CD4-positive, alpha-beta memory T cell (primary cell): ENCODE data around the gene ARHGEF11. TPM values are rescaled to one million over a fixed set of nuclear protein-coding genes. Genes with fewer than 3 reads are reported as not detected.

Experiments used
- CTCF ChIA-PET: fragments of 350-600 bp; sonication (Branson Sonifier 250); formaldehyde crosslinking; loops from one replicate; lab custom pipeline; 2021; ENCODE audit warnings: inconsistent platforms; ENCODE audit not compliant: partially characterized antibody; lab: Charles Lee
- POLR2A ChIA-PET: fragments of 350-600 bp; sonication (Branson Sonifier 250); formaldehyde crosslinking; loops from one replicate; lab custom pipeline; 2021; ENCODE audit not compliant: partially characterized antibody; lab: Charles Lee
- DNase-seq, 5 donors: peaks; one replicate each; pipeline versions ENCODE4 v3.0.0 to v3.0.0-alpha.2; 2020 to 2022; ENCODE audit warnings: mixed read lengths in 1 of 5
- H3K27ac ChIP-seq: one replicate; pipeline ENCODE4 v1.7.0; 2013; ENCODE audit warnings: low read depth, low read length
- H3K27me3 ChIP-seq: 2 replicates; pipeline ENCODE4 v1.7.0; 2013; ENCODE audit warnings: mild to moderate bottlenecking, low read length, moderate library complexity; ENCODE audit not compliant: insufficient read depth
- H3K36me3 ChIP-seq: 2 replicates; pipeline ENCODE4 v1.7.0; 2013; ENCODE audit warnings: mild to moderate bottlenecking, low read length, moderate library complexity; ENCODE audit not compliant: insufficient read depth
- H3K4me1 ChIP-seq: 2 replicates; pipeline ENCODE4 v1.7.0; 2013; ENCODE audit warnings: mild to moderate bottlenecking, low read length, moderate library complexity; ENCODE audit not compliant: insufficient read depth
- H3K4me3 ChIP-seq, 2 donors: one replicate each; pipeline ENCODE4 v1.7.0; 2013; ENCODE audit warnings: low read length in 2 of 2, mild to moderate bottlenecking in 1 of 2
- H3K9me3 ChIP-seq, 2 donors: one replicate each; pipeline ENCODE4 v1.7.0; 2013; ENCODE audit warnings: low read length in 2 of 2, control low read depth in 1 of 2; ENCODE audit not compliant: control insufficient read depth in 1 of 2
- H3K27ac Mint-ChIP-seq, 7 donors: one replicate each; pipeline ENCODE4 v1.8.0; 2020 to 2021; ENCODE audit warnings: mixed read lengths in 7 of 7, mild to moderate bottlenecking in 6 of 7, inconsistent platforms in 3 of 7, moderate library complexity in 3 of 7
- H3K27me3 Mint-ChIP-seq, 2 donors: one replicate each; pipeline ENCODE4 v1.8.0; 2020 to 2021; ENCODE audit warnings: mixed read lengths in 2 of 2
- H3K36me3 Mint-ChIP-seq, 2 donors: one replicate each; pipeline ENCODE4 v1.8.0; 2020 to 2021; ENCODE audit warnings: mixed read lengths in 2 of 2, inconsistent platforms in 1 of 2, mild to moderate bottlenecking in 1 of 2
- H3K4me1 Mint-ChIP-seq, 4 donors: one replicate each; pipeline ENCODE4 v1.8.0; 2020 to 2021; ENCODE audit warnings: mixed read lengths in 4 of 4, mild to moderate bottlenecking in 1 of 4
- H3K4me3 Mint-ChIP-seq, 8 donors: one replicate each; pipeline ENCODE4 v1.8.0; 2020 to 2021; ENCODE audit warnings: mixed read lengths in 8 of 8, mild to moderate bottlenecking in 7 of 8, moderate library complexity in 6 of 8, inconsistent platforms in 3 of 8
- H3K9me3 Mint-ChIP-seq, 8 donors: one replicate each; pipeline ENCODE4 v1.8.0; 2020 to 2021; ENCODE audit warnings: mixed read lengths in 8 of 8, mild to moderate bottlenecking in 5 of 8, inconsistent platforms in 3 of 8, moderate library complexity in 1 of 8
- intact Hi-C: fragments of 100-400 bp; cut with micrococcal nuclease; formaldehyde crosslinking; loops from one replicate; pipeline ENCODE4 v1.15.1; 2023
- polyA plus RNA-seq, 2 donors: library from polyadenylated mRNA; unstranded; fragments of 300-500 nt; fragmentation: Illumina TruSeq; gene quantifications; one replicate each; pipeline ENCODE4 v1.2.3, GENCODE V29; 2021
- total RNA-seq, 2 experiments: library from RNA; stranded (reverse); gene quantifications; one replicate each; pipeline ENCODE4 v1.2.3, GENCODE V29; 2021

The ARHGEF11 gene
- total and polyA plus RNA-seq, 4 experiments from 2014 or later: 7.9 to 24.1 (median 20.9) TPM

- intact Hi-C loops: no loop called here
- ChIA-PET CTCF (interaction anchor here (0.6 to 5.0 kb wide), 4 partner anchors 8 to 236 kb away, joined by 3 to 38 read pairs (median 10); partner anchors contain the start of gene PEAR1), POLR2A (no interaction called here)
- H3K9me3 ChIP-seq: no peaks in the 10 kb centered on the region
- DNase-seq: no peak
- no peak overlapping the region for H3K4me3 ChIP-seq
- Mint-ChIP-seq H3K27ac (no peak overlapping the region), H3K9me3 (peaks cover 0 to 1% (median 0%) of the 10 kb centered on the region in 8 donors), H3K27me3 (peaks cover 59 to 61% of the 10 kb centered on the region in 2 donors), H3K4me3 (peak overlapping the region in 1 of 8 donors; percentile 28), H3K36me3 (no peaks in the 10 kb centered on the region), H3K4me1 (peaks cover 12 to 36% (median 19%) of the 10 kb centered on the region in 4 donors)
- H3K27me3 ChIP-seq: peaks cover 65% of the 10 kb centered on the region
- no peak overlapping the region for H3K27ac ChIP-seq
- no peaks in the 10 kb centered on the region for H3K36me3 ChIP-seq
- H3K4me1 ChIP-seq: peaks cover 24% of the 10 kb centered on the region
These were observed 120.2 kb downstream of the ARHGEF11 start for GRCh38 chr1:156925154-156926010.

DNA sequence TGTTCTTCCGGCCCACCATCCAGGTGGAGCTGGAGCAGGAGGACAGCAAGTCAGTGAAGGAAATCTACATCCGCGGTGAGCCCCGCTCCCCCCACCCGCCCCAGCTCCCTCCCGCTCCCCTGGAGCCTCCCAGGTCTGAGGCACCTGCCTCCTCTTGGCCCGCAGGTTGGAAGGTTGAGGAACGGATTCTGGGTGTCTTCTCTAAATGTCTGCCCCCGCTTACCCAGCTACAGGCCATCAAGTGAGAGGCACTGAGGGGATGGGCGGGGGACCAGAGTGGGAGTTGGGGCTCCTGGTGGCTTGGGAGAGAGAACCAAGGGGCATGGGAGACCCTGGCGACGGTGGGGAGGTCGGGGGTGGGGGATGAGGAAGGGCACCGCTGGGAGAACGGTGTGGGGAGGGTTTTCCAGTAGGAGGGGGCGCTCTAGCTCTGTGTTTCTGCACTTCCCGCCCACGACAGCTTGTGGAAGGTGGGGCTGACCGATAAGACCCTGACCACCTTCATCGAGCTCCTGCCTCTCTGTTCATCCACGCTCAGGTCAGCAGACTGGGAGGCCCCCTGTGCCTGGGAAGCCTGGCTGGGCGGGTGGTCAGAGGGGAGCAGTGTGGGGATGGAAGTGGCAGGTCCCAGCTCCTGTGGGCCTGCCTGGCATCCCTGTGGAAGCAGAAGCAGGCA is 120.9 kb downstream of the ARHGEF11 start:
- Histone ChIP-seq H3K27me3 (peaks cover 65% of the 10 kb centered on the region), H3K9me3 (no peaks in the 10 kb centered on the region), H3K27ac (no peak overlapping the region), H3K4me3 (no peak overlapping the region), H3K36me3 (no peaks in the 10 kb centered on the region), H3K4me1 (peaks cover 24% of the 10 kb centered on the region)
- Mint-ChIP-seq H3K4me1 (peaks cover 13 to 36% (median 19%) of the 10 kb centered on the region in 4 donors), H3K4me3 (peak overlapping the region in 1 of 8 donors; percentile 44), H3K9me3 (peaks cover 0 to 1% (median 0%) of the 10 kb centered on the region in 8 donors), H3K36me3 (no peaks in the 10 kb centered on the region), H3K27me3 (peaks cover 64% of the 10 kb centered on the region in 2 donors), H3K27ac (no peak overlapping the region)
- DNase-seq: no peak
- ChIA-PET POLR2A (no interaction called here), CTCF (interaction anchor here (0.6 kb wide), 1 partner anchor 32 kb away, joined by 3 read pairs; no protein-coding TSS in a partner anchor)
- intact Hi-C loops: no loop called here

GRCh38 chr1:156923670-156924477 is 121.7 kb downstream of the ARHGEF11 start:
- intact Hi-C loops: no loop called here
- peaks cover 0 to 1% (median 0%) of the 10 kb centered on the region in 8 donors for H3K9me3 Mint-ChIP-seq
- POLR2A ChIA-PET: no interaction called here
- Histone ChIP-seq H3K4me1 (peaks cover 24% of the 10 kb centered on the region), H3K27me3 (peaks cover 60% of the 10 kb centered on the region), H3K9me3 (no peaks in the 10 kb centered on the region), H3K27ac (no peak overlapping the region), H3K4me3 (no peak overlapping the region), H3K36me3 (no peaks in the 10 kb centered on the region)
- DNase-seq: no peak
- peaks cover 62 to 64% of the 10 kb centered on the region in 2 donors for H3K27me3 Mint-ChIP-seq
- peaks cover 13 to 36% (median 19%) of the 10 kb centered on the region in 4 donors for H3K4me1 Mint-ChIP-seq
- peak overlapping the region in 1 of 7 donors; percentile 25 for H3K27ac Mint-ChIP-seq
- CTCF ChIA-PET: interaction anchor here (1.0 to 1.5 kb wide), 2 partner anchors 12 to 47 kb away, joined by 3 read pairs; no protein-coding TSS in a partner anchor
- peak overlapping the region in 2 of 8 donors; percentile 44 to 63 for H3K4me3 Mint-ChIP-seq
- H3K36me3 Mint-ChIP-seq: no peaks in the 10 kb centered on the region

DNA sequence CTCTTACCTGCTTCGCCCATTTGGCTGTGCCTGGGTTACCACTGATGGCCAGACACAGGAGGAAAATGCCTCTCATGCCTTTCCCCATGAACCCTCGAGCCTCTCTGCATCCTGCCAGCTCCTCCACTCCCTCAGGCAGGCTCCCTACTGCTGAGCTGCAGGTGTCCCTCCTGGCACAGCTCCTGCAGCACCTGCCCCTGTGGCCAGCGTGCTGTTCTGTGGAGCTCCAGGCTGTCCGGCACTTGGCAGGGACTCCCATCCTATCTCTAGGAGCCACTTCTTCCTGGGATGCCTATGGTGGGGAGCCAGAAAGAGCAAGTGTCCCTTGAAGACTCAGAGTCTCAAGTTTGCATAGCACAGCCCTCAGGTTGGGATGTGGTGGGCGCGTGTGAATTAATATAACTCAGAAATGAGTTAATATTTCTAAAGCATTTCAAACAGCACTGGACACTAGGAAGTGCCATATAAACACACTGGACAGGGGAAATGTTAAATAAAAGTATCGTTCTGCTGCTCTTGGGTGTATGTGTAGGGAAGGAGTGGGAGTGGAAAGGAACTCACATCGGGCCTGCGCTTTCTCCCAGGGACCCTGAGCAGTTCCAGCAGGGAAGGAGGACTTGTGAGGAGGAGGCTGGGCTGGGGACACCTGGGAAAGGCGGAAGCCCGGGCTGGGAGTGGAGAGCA is 122.4 kb downstream of the ARHGEF11 start:
- CTCF ChIA-PET: interaction anchor here (1.0 to 1.5 kb wide), 3 partner anchors 12 to 47 kb away, joined by 3 to 5 read pairs (median 3); no protein-coding TSS in a partner anchor
- no peaks in the 10 kb centered on the region for H3K9me3 ChIP-seq
- peak overlapping the region in 2 of 7 donors; percentile 25 to 88 for H3K27ac Mint-ChIP-seq
- H3K4me1 Mint-ChIP-seq: peaks cover 11 to 35% (median 16%) of the 10 kb centered on the region in 4 donors
- H3K27ac ChIP-seq: no peak overlapping the region
- H3K27me3 Mint-ChIP-seq: peaks cover 62 to 63% of the 10 kb centered on the region in 2 donors
- H3K36me3 ChIP-seq: no peaks in the 10 kb centered on the region
- DNase-seq: no peak
- peak overlapping the region in 7 of 8 donors; percentile 7 to 63 (median 38) for H3K4me3 Mint-ChIP-seq
- H3K27me3 ChIP-seq: peaks cover 58% of the 10 kb centered on the region
- peaks cover 24% of the 10 kb centered on the region for H3K4me1 ChIP-seq
- intact Hi-C loops: no loop called here
- POLR2A ChIA-PET: no interaction called here
- no peak overlapping the region for H3K4me3 ChIP-seq
- H3K36me3 Mint-ChIP-seq: no peaks in the 10 kb centered on the region
- peaks cover 0 to 1% (median 0%) of the 10 kb centered on the region in 8 donors for H3K9me3 Mint-ChIP-seq

- H3K27me3 Mint-ChIP-seq: peaks cover 55 to 60% of the 10 kb centered on the region in 2 donors
- no peak for DNase-seq
- peaks cover 0 to 4% (median 0%) of the 10 kb centered on the region in 8 donors for H3K9me3 Mint-ChIP-seq
- H3K4me1 ChIP-seq: peaks cover 10% of the 10 kb centered on the region
- peaks cover 46% of the 10 kb centered on the region for H3K27me3 ChIP-seq
- H3K27ac Mint-ChIP-seq: no peak overlapping the region
- peaks cover 7 to 18% (median 11%) of the 10 kb centered on the region in 4 donors for H3K4me1 Mint-ChIP-seq
- no peak overlapping the region for H3K27ac ChIP-seq
- H3K36me3 ChIP-seq: no peaks in the 10 kb centered on the region
- intact Hi-C loops: no loop called here
- H3K4me3 Mint-ChIP-seq: peak overlapping the region in 1 of 8 donors; percentile 40
- no peak overlapping the region for H3K4me3 ChIP-seq
- ChIA-PET CTCF (interaction anchor here (1.2 to 1.4 kb wide), 2 partner anchors 8 to 49 kb away, joined by 3 to 4 read pairs; no protein-coding TSS in a partner anchor), POLR2A (no interaction called here)
- no peaks in the 10 kb centered on the region for H3K9me3 ChIP-seq
- H3K36me3 Mint-ChIP-seq: no peaks in the 10 kb centered on the region
These were observed 124.5 kb downstream of the ARHGEF11 start for GRCh38 chr1:156921053-156921529.
